K562 (cell line): Measurements from ENCODE around the gene BZW2. TPM values are rescaled to one million over a fixed set of nuclear protein-coding genes. Genes with fewer than 3 reads are reported as not detected.

Experiments
- ATAC-seq: fragments of 200-7000 bp; cut with Tn5 transposase; 3 replicates; pipeline ENCODE4 v1.9.1; 2020; ENCODE audit warnings: moderate library complexity
- BruUV-seq: library from RNA; stranded (reverse); fragments of 400-500 nt; replicated peaks from 2 replicates; lab custom pipeline; 2021; lab: Mats Ljungman, UMichigan
- CTCF ChIA-PET: fragments of 300-600 bp; formaldehyde crosslinking; extraction: SDS; loops from one replicate; lab custom pipeline; 2021; ENCODE audit warnings: low intra/inter-chr PET ratio; lab: Yijun Ruan, JAX
- POLR2A ChIA-PET: fragments of 300-600, 350-650 bp; sonication (Branson Sonifier 250); formaldehyde crosslinking; extraction: SDS; loops from one replicate; lab custom pipeline; 2021; ENCODE audit warnings: antibody characterized with exemption, inconsistent platforms; lab: Yijun Ruan, JAX
- DNase-seq, 4 experiments: peaks; one replicate each; pipeline versions ENCODE4 v3.0.0 to v3.0.0-alpha.2; 2011 to 2018; ENCODE audit warnings: low spot score in 3 of 4, mixed read lengths in 3 of 4; ENCODE audit errors: extremely low read depth in 1 of 4
- FAIRE-seq: peaks from 2 replicates; lab custom pipeline; 2011; peaks lifted over from hg19 to GRCh38; lab: Jason Lieb, UNC
- H2AFZ ChIP-seq: 2 replicates; pipeline ENCODE4 v1.6.0; 2011; ENCODE audit warnings: low read depth, low read length, control low read depth, inconsistent platforms
- H3K27ac ChIP-seq: fragments of 200-600 bp; 3 replicates; pipeline ENCODE4 v1.8.0; 2011; ENCODE audit warnings: low read depth, mild to moderate bottlenecking, control low read depth, inconsistent platforms, low read length, moderate library complexity, mixed read lengths; ENCODE audit errors: extremely low read depth
- H3K27me3 ChIP-seq, 2 experiments: fragments of 300-600 bp in 1 of 2; 2 replicates in 1 of 2; 3 replicates in 1 of 2; pipeline versions ENCODE4 v1.6.0 to v1.8.0; 2011; ENCODE audit warnings: inconsistent platforms in 2 of 2, low read length in 2 of 2, mild to moderate bottlenecking in 1 of 2, mixed read lengths in 1 of 2, moderate library complexity in 1 of 2; ENCODE audit not compliant: control insufficient read depth in 2 of 2, insufficient read depth in 2 of 2
- H3K36me3 ChIP-seq: fragments of 300-600 bp; 3 replicates; pipeline ENCODE4 v1.8.0; 2011; ENCODE audit warnings: mild to moderate bottlenecking, low read length, inconsistent platforms; ENCODE audit not compliant: control insufficient read depth, insufficient read depth
- H3K4me1 ChIP-seq, 2 experiments: fragments of 200-600 bp in 1 of 2; replicated peaks in 1 of 2; 2 replicates in 1 of 2; 3 replicates in 1 of 2; pipeline versions ENCODE4 v1.5.1 to v1.8.0; 2011; ENCODE audit warnings: inconsistent platforms in 2 of 2, low read length in 2 of 2, mild to moderate bottlenecking in 1 of 2, mixed read lengths in 1 of 2, moderate library complexity in 1 of 2; ENCODE audit not compliant: control insufficient read depth in 2 of 2, insufficient read depth in 2 of 2
- H3K4me2 ChIP-seq: 2 replicates; pipeline ENCODE4 v1.6.1; 2011; ENCODE audit warnings: low read length, control low read depth, inconsistent platforms, mixed read lengths; ENCODE audit not compliant: insufficient read depth
- H3K4me3 ChIP-seq: fragments of 200-600 bp; sonication (generic), shearing (Covaris generic); 2 replicates; pipeline ENCODE4 v1.5.1; 2016; ENCODE audit warnings: control low read depth, inconsistent platforms
- H3K79me2 ChIP-seq: fragments of 200-600 bp; 3 replicates; pipeline ENCODE4 v1.8.0; 2011; ENCODE audit warnings: low read length, inconsistent platforms; ENCODE audit not compliant: control insufficient read depth, insufficient read depth
- H3K9ac ChIP-seq, 2 experiments: 2 replicates each; pipeline versions ENCODE4 v1.6.0 to v1.6.1; 2011; ENCODE audit warnings: low read depth in 2 of 2, low read length in 2 of 2, control low read depth in 1 of 2, inconsistent platforms in 1 of 2, mild to moderate bottlenecking in 1 of 2, mixed read lengths in 1 of 2; ENCODE audit not compliant: insufficient read depth in 1 of 2
- H3K9me1 ChIP-seq: one replicate; pipeline ENCODE4 v1.6.0; 2011; ENCODE audit warnings: inconsistent platforms, mild to moderate bottlenecking, low read length, moderate library complexity; ENCODE audit not compliant: control insufficient read depth, insufficient read depth
- H3K9me3 ChIP-seq: replicated peaks from 2 replicates; pipeline ENCODE4 v1.5.1; 2011; ENCODE audit warnings: low read depth, low read length, inconsistent platforms; ENCODE audit not compliant: control insufficient read depth, insufficient read depth
- H4K20me1 ChIP-seq: replicated peaks from 2 replicates; pipeline ENCODE4 v1.6.1; 2011; ENCODE audit warnings: low read length, inconsistent platforms, mixed read lengths; ENCODE audit not compliant: control insufficient read depth, insufficient read depth
- CBFB ChIP-seq: sonication (generic); formaldehyde crosslinking; IDR thresholded peaks from 2 replicates; pipeline ENCODE4 v1.4.0; 2020; ENCODE audit warnings: mild to moderate bottlenecking, missing genetic modification reagents
- ETV5 ChIP-seq: sonication (generic); formaldehyde crosslinking; IDR thresholded peaks from 2 replicates; pipeline ENCODE4 v1.4.0; 2020; ENCODE audit warnings: low read depth, mild to moderate bottlenecking, missing genetic modification reagents
- WGBS: fragments of 100-300 bp; shearing (Covaris generic); methylation state at CpG from one replicate; pipeline ENCODE4 v1.1.6; 2016; ENCODE audit warnings: low coverage, mixed read lengths; ENCODE audit not compliant: insufficient coverage; ENCODE audit errors: missing lambda C conversion rate; 5-methylcytosine and 5-hydroxymethylcytosine counted together
- in situ Hi-C: fragments of 300-500 bp; cut with MboI; formaldehyde crosslinking; loops from 4 replicates; pipeline ENCODE4 v1.15.0; 2018; ENCODE audit warnings: inconsistent platforms, mixed read lengths
- intact Hi-C: fragments of 100-400 bp; cut with micrococcal nuclease; formaldehyde crosslinking; loops from 2 replicates; pipeline ENCODE4 v1.14.2; 2022
- polyA plus RNA-seq, 8 experiments: library from polyadenylated mRNA; depleted of rRNA in 4 of 8; stranded (reverse) in 5 of 8; unstranded in 3 of 8; fragments of >200 nt; fragmentation: Nextera tagmentation in 2 of 8; fragmentation: Illumina TruSeq in 1 of 8; extraction: Ambion mirVana in 2 of 8; extraction: Trizol in 1 of 8; gene quantifications; 2 replicates each; pipeline versions ENCODE4 v1.2.1 to v1.2.3, GENCODE V29; 2011 to 2014; ENCODE audit warnings: inconsistent platforms in 1 of 8, missing spikeins in 1 of 8
- total RNA-seq, 7 experiments: library from RNA; depleted of rRNA in 6 of 7; stranded (reverse); fragments of >200 nt in 6 of 7; fragmentation: Illumina TruSeq in 2 of 7; extraction: Trizol in 2 of 7; gene quantifications; 2 replicates each; pipeline versions ENCODE4 v1.2.1 to v1.2.3, GENCODE V29; 2011 to 2021; ENCODE audit warnings: low replicate concordance in 1 of 7
- TF ChIP-seq, protein P1 (sequence below): sonication (generic); IDR thresholded peaks from 2 replicates; pipeline ENCODE4 v1.6.1; 2016

BZW2 gene
- total and polyA plus RNA-seq, 9 of the 15 experiments (the other 6 are each of a cell fraction or from before 2014, with no cell fraction given), result 140 to 316 (median 173) TPM

DNA sequence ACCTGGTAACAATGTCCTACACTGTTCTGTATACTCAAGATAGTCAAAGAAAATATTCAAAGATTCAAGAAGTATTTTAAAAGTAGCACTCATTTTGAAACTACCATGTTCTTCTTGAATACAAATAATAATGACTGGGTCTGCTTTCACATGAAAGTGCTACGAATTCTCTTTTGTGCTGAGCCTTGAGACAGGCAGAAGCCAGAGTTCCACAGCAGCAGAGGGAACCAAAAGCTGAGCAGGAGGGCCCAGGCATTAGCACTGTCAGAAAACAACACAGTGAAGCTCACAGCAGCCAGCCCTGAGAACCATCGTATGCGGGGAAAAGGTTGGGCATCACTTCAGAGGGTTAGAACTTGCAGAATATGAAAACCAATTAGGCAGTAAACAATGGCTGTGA, 39.3 kb upstream of the BZW2 start (continued):
- no peak for TF ChIP-seq CBFB

DNA sequence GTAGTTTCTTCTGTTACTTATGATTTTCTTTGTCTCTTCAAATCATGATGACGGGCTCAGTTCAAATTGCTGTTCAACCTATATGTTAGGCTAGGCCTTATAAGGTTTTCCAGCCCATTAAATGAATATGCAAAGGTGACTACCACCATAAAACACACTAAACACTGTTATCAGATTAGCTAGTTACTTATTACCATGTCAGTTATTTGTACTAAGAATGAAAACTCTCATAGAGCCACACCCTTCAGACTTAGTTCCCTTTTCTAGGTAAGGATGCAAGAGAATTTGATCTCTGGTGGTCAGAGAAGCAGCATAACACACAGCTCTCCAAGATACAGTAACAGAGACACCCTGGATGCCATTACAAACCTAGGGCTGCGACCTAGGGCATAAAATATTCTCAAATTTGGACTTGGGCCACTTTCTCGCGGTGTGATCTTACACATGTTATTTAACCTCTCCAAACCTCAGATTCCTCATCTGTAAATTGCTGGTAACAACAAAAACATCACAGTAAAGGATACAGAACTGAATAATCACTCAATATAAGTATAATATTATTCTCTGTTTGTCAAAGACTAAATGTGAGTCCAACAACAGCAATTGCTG, 36.0 kb upstream of the BZW2 start:
- ChIA-PET POLR2A (interaction anchor here (1.2 kb wide), 2 partner anchors 13 to 34 kb away, joined by 3 to 4 read pairs; no protein-coding TSS in a partner anchor), CTCF (no interaction called here)
- no peaks in the 10 kb centered on the region for H3K9me3 ChIP-seq
- no peaks in the 10 kb centered on the region for H3K27me3 ChIP-seq
- H2AFZ ChIP-seq, result no peak overlapping the region
- H3K9me1 ChIP-seq, result no peaks in the 10 kb centered on the region
- no TSS peak for BruUV-seq
- FAIRE-seq (no peak), DNase-seq (no peak), ATAC-seq (no peak)
- WGBS, result 88% methylated on average over 4 of the region's 4 CpGs
- no peak overlapping the region for H3K4me3 ChIP-seq
- in situ Hi-C loops, result no loop called here
- TF ChIP-seq, protein P1, sequence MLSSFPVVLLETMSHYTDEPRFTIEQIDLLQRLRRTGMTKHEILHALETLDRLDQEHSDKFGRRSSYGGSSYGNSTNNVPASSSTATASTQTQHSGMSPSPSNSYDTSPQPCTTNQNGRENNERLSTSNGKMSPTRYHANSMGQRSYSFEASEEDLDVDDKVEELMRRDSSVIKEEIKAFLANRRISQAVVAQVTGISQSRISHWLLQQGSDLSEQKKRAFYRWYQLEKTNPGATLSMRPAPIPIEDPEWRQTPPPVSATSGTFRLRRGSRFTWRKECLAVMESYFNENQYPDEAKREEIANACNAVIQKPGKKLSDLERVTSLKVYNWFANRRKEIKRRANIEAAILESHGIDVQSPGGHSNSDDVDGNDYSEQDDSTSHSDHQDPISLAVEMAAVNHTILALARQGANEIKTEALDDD, result peak; percentile 95
- TF ChIP-seq ETV5 (CRISPR knock-in tag), result no peak
- H3K27ac ChIP-seq, result no peak overlapping the region
- H3K79me2 ChIP-seq, result no peaks in the 10 kb centered on the region
- H4K20me1 ChIP-seq, result no peaks in the 10 kb centered on the region
- no peak overlapping the region for H3K4me2 ChIP-seq
- peaks cover 76% of the 10 kb centered on the region for H3K36me3 ChIP-seq
- intact Hi-C loops, result no loop called here
- H3K4me1 ChIP-seq, result no peaks in the 10 kb centered on the region
- no peak overlapping the region for H3K9ac ChIP-seq
